ENCODE data around the gene ARL8B. TPM values are rescaled to one million over a fixed set of nuclear protein-coding genes. Genes with fewer than 3 reads are reported as not detected.

ARL8B gene
- total and polyA plus RNA-seq, 10 of the 15 experiments (the other 5 are each of a cell fraction or from before 2014, with no cell fraction given): 22.0 to 80.6 (median 43.7) TPM

GRCh38 chr3:5191555-5192304 lies 69.6 kb downstream of the ARL8B start:
- Histone ChIP-seq H3K9me3 (replicated peaks; ENCODE audit: control insufficient read depth, insufficient read depth, low read length) (no peaks in the 10 kb centered on the region), H4K20me1 (ENCODE audit: control insufficient read depth, insufficient read depth) (no peaks in the 10 kb centered on the region), H3K9ac (ENCODE audit: control insufficient read depth, insufficient read depth, low read length) (peak overlapping the region; percentile 81), H3K4me3 (peak overlapping the region; percentile 70), H3K79me2 (ENCODE audit: control insufficient read depth, insufficient read depth, low read length) (peaks cover 95% of the 10 kb centered on the region), H3K27ac (ENCODE audit: control insufficient read depth, insufficient read depth) (peak overlapping the region; percentile 96), H3K27me3 (replicated peaks in 1 of 2; ENCODE audit: control insufficient read depth in 2 of 2, insufficient read depth in 2 of 2, low read length in 1 of 2) (no peaks in the 10 kb centered on the region), H3K4me1 (ENCODE audit: control insufficient read depth, insufficient read depth, low read length) (peaks cover 29% of the 10 kb centered on the region), H3K36me3 (ENCODE audit: control insufficient read depth in 2 of 2, insufficient read depth in 2 of 2, low read length in 1 of 2) (peaks cover 0 to 25% of the 10 kb centered on the region in 2 experiments; a peak in 2 of 4 replicates), H2AFZ (ENCODE audit: control insufficient read depth, low read depth, low read length) (no peak overlapping the region), H3K4me2 (ENCODE audit: control insufficient read depth, insufficient read depth) (peak overlapping the region; percentile 56)
- DNase-seq (ENCODE audit: low read depth, low spot score): no peak
- WGBS (ENCODE audit: insufficient coverage, insufficient replicate concordance, low lambda C conversion rate, missing lambda C conversion rate): 2% methylated on average over 5 of the region's 5 CpGs
- FAIRE-seq: peak; percentile 31
- POLR2A ChIA-PET: interaction anchor here (2.7 to 8.0 kb wide), 4 partner anchors 10 to 67 kb away, joined by 8 to 67 read pairs (median 21); no protein-coding TSS in a partner anchor
- RAD21 ChIA-PET (ENCODE audit: unreplicated experiment): interaction anchor here (0.7 to 9.1 kb wide), 8 partner anchors 9 to 207 kb away, joined by 3 to 93 read pairs (median 6); no protein-coding TSS in a partner anchor
- CTCF ChIA-PET: interaction anchor here (1.0 to 18.8 kb wide), 6 partner anchors 8 to 106 kb away, joined by 3 to 163 read pairs (median 10); partner anchors contain the start of genes ARL8B and EDEM1
- ATAC-seq: no peak
- no TSS peak for BruUV-seq (replicated peaks)
- intact Hi-C loops (cut with micrococcal nuclease; ENCODE audit: unreplicated experiment) (loop anchor here (2.0 to 10.0 kb wide), 2 partner anchors 177 to 361 kb away; no protein-coding TSS in a partner anchor), in situ Hi-C loops (cut with MboI) (loop anchor here (10.0 kb wide), 2 partner anchors 357 to 687 kb away; no protein-coding TSS in a partner anchor)
- SMC1A ChIA-PET (ENCODE audit: uncharacterized antibody, unreplicated experiment): interaction anchor here (0.7 to 20.1 kb wide), 16 partner anchors 7 to 698 kb away, joined by 3 to 284 read pairs (median 4); partner anchors contain the start of gene EDEM1
- TF ChIP-seq ZNF384 (IDR thresholded peaks at IDR 0.05; ENCODE audit: borderline replicate concordance, low read depth, low read length): no peak
- TF ChIP-seq PML (IDR thresholded peaks at IDR 0.05; ENCODE audit: low read length): peak; percentile 37; the same call in 1 of the 2 replicates
- no peak for TF ChIP-seq RAD21 (IDR thresholded peaks at IDR 0.05; ENCODE audit: insufficient read depth, low read depth, low read length)
- TF ChIP-seq SREBF1 (IDR thresholded peaks at IDR 0.05; ENCODE audit: low read length): no peak
- peak; percentile 44; the same call in 1 of the 2 replicates for TF ChIP-seq MXI1 (IDR thresholded peaks at IDR 0.05; ENCODE audit: low read depth, low read length)
- no peak for TF ChIP-seq ZNF622 (IDR thresholded peaks at IDR 0.05)
- TF ChIP-seq ATF2 (IDR thresholded peaks at IDR 0.05; ENCODE audit: low read length): peak; percentile 19; the same call in 1 of the 2 replicates
- TF ChIP-seq IKZF1 (conservative IDR thresholded peaks at IDR 0.05): peak; percentile 22; the same call in 1 of the 2 replicates
- no peak for TF ChIP-seq E4F1 (IDR thresholded peaks at IDR 0.05; ENCODE audit: borderline replicate concordance, partially characterized antibody)
- peak; percentile 64; the same call in 2 of the 3 replicates for TF ChIP-seq POU2F2 (IDR thresholded peaks at IDR 0.05; ENCODE audit: borderline replicate concordance, low read depth, low read length)
- peak in 1 of 2 experiments; percentile 52; a peak in 2 of 4 replicates for TF ChIP-seq IKZF2 (IDR thresholded peaks at IDR 0.05)
- TF ChIP-seq NBN (IDR thresholded peaks at IDR 0.05): 0 out of 2 replicates have a peak, but pooled peaks have one; percentile 40
- TF ChIP-seq SRF (IDR thresholded peaks at IDR 0.05; ENCODE audit: low read depth in 2 of 2, low read length in 2 of 2): no peak
- no peak for TF ChIP-seq ZNF217 (IDR thresholded peaks at IDR 0.05)
- TF ChIP-seq CBX3 (IDR thresholded peaks at IDR 0.05; ENCODE audit: borderline replicate concordance, low read depth): no peak
- TF ChIP-seq BHLHE40 (IDR thresholded peaks at IDR 0.05; ENCODE audit: borderline replicate concordance in 1 of 2, low read depth in 2 of 2, low read length in 1 of 2): no peak
- no peak for TF ChIP-seq BCL11A (IDR thresholded peaks at IDR 0.05; ENCODE audit: low read depth, low read length)
- TF ChIP-seq NRF1 (conservative IDR thresholded peaks at IDR 0.05; ENCODE audit: low read depth, low read length): no peak

Data from GM12878 (cell line).